Hepatocyte (in vitro differentiated cells): ENCODE measurements around the gene TTLL5. TPM values are rescaled to one million over a fixed set of nuclear protein-coding genes. Genes with fewer than 3 reads are reported as not detected.
A peak's percentile ranks its signal among the peaks of the same experiment; 100 is the strongest.

Experiments
- DNase-seq: peaks from one replicate; pipeline ENCODE4 v3.0.0-alpha.2; 2016; ENCODE audit warnings: low spot score
- H2AFZ ChIP-seq: fragments of 200-600 bp; sonication (generic); 2 replicates; pipeline ENCODE4 v1.6.0; 2016; ENCODE audit warnings: antibody characterized with exemption, mild to moderate bottlenecking
- H3K27ac ChIP-seq: fragments of 200-600 bp; sonication (generic); 2 replicates; pipeline ENCODE4 v1.5.1; 2016; ENCODE audit warnings: mild to moderate bottlenecking
- H3K27me3 ChIP-seq: fragments of 200-600 bp; sonication (generic); 2 replicates; pipeline ENCODE4 v1.6.1; 2016
- H3K36me3 ChIP-seq: fragments of 200-600 bp; sonication (generic); replicated peaks from 2 replicates; pipeline ENCODE4 v1.5.1; 2016; ENCODE audit warnings: low read depth; ENCODE audit not compliant: insufficient read depth
- H3K4me1 ChIP-seq: fragments of 200-600 bp; sonication (generic); 2 replicates; pipeline ENCODE4 v1.5.1; 2016; ENCODE audit warnings: mild to moderate bottlenecking, moderate library complexity; ENCODE audit not compliant: insufficient read depth
- H3K4me2 ChIP-seq: fragments of 200-600 bp; sonication (generic); 2 replicates; pipeline ENCODE4 v1.6.0; 2016
- H3K4me3 ChIP-seq: fragments of 200-600 bp; sonication (generic); 2 replicates; pipeline ENCODE4 v1.5.1; 2016; ENCODE audit warnings: mild to moderate bottlenecking
- H3K79me2 ChIP-seq: fragments of 200-600 bp; sonication (generic); 2 replicates; pipeline ENCODE4 v1.6.0; 2017; ENCODE audit warnings: mild to moderate bottlenecking
- H3K9me2 ChIP-seq: fragments of 200-600 bp; sonication (generic); replicated peaks from 2 replicates; pipeline ENCODE4 v1.6.0; 2017; ENCODE audit warnings: mild to moderate bottlenecking; ENCODE audit not compliant: insufficient read depth
- H3K9me3 ChIP-seq: fragments of 200-600 bp; sonication (generic); 2 replicates; pipeline ENCODE4 v1.5.1; 2016; ENCODE audit warnings: low read depth, mild to moderate bottlenecking
- H4K20me1 ChIP-seq: fragments of 200-600 bp; sonication (generic); 2 replicates; pipeline ENCODE4 v1.6.0; 2016; ENCODE audit warnings: mild to moderate bottlenecking; ENCODE audit not compliant: insufficient read depth, poor library complexity, severe bottlenecking
- EZH2 ChIP-seq: fragments of 200-600 bp; sonication (generic); IDR thresholded peaks from 2 replicates; pipeline ENCODE4 v1.6.1; 2016; ENCODE audit warnings: antibody characterized with exemption, mild to moderate bottlenecking, borderline replicate concordance
- EZH2phosphoT487 ChIP-seq: fragments of 200-600 bp; sonication (generic); IDR thresholded peaks from one replicate; pipeline ENCODE4 v1.6.1; 2018; ENCODE audit warnings: antibody characterized with exemption, mild to moderate bottlenecking, low read depth, moderate library complexity; ENCODE audit not compliant: unreplicated experiment, severe bottlenecking
- WGBS: methylation state at CpG from one replicate; pipeline ENCODE4 v1.1.6; 2016; ENCODE audit warnings: low lambda C conversion rate; ENCODE audit errors: missing lambda C conversion rate; 5-methylcytosine and 5-hydroxymethylcytosine counted together
- polyA plus RNA-seq: library from polyadenylated mRNA; unstranded; fragments of >200 nt; fragmentation: Nextera tagmentation; extraction: Ambion mirVana; gene quantifications from 2 replicates; pipeline ENCODE4 v1.2.1, GENCODE V29; 2016
- total RNA-seq: library from RNA; depleted of rRNA; stranded (reverse); fragments of >200 nt; gene quantifications from 2 replicates; pipeline ENCODE4 v1.2.3, GENCODE V29; 2014
- TF ChIP-seq, protein P1 (sequence below): fragments of 200-600 bp; sonication (generic); IDR thresholded peaks from 2 replicates; pipeline ENCODE4 v1.5.1; 2016; ENCODE audit warnings: antibody characterized with exemption, mild to moderate bottlenecking; ENCODE audit not compliant: poor library complexity

Gene TTLL5
- total and polyA plus RNA-seq, 2 experiments from 2014 or later, result 8.9 to 11.1 TPM

DNA sequence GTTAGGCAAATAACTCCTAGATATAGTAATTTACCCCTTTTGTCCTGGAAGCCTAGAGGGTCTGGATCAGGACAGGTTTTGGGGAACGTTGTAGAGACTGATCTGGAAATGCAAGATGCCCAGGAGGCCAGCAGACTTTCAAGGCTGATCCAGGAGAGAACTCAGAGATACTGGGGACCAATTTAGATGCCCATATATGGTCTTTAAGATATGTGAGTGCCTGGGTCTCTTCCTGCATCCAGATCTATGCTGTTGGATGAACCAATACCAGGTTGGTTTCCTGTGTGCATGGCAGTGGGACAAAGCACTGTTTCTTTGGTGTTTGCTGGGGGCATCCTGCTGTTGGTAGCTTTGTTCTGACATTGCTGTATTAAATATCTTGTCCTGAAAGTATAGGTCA is 5.8 kb upstream of the TTLL5 start:
- Histone ChIP-seq H3K4me3 (no peak overlapping the region), H3K4me1 (peaks cover 20% of the 10 kb centered on the region), H3K9me2 (no peaks in the 10 kb centered on the region), H3K79me2 (peaks cover 22% of the 10 kb centered on the region), H3K27me3 (no peaks in the 10 kb centered on the region), H3K9me3 (no peaks in the 10 kb centered on the region), H2AFZ (no peak overlapping the region), H4K20me1 (no peaks in the 10 kb centered on the region), H3K27ac (no peak overlapping the region), H3K36me3 (no peaks in the 10 kb centered on the region), H3K4me2 (no peak overlapping the region)
- TF ChIP-seq, protein P1, sequence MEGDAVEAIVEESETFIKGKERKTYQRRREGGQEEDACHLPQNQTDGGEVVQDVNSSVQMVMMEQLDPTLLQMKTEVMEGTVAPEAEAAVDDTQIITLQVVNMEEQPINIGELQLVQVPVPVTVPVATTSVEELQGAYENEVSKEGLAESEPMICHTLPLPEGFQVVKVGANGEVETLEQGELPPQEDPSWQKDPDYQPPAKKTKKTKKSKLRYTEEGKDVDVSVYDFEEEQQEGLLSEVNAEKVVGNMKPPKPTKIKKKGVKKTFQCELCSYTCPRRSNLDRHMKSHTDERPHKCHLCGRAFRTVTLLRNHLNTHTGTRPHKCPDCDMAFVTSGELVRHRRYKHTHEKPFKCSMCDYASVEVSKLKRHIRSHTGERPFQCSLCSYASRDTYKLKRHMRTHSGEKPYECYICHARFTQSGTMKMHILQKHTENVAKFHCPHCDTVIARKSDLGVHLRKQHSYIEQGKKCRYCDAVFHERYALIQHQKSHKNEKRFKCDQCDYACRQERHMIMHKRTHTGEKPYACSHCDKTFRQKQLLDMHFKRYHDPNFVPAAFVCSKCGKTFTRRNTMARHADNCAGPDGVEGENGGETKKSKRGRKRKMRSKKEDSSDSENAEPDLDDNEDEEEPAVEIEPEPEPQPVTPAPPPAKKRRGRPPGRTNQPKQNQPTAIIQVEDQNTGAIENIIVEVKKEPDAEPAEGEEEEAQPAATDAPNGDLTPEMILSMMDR, result no peak
- no peak for TF ChIP-seq EZH2phosphoT487
- TF ChIP-seq EZH2, result no peak
- WGBS, result 0% methylated on average over 1 of the region's 1 CpG
- no peak for DNase-seq

DNA sequence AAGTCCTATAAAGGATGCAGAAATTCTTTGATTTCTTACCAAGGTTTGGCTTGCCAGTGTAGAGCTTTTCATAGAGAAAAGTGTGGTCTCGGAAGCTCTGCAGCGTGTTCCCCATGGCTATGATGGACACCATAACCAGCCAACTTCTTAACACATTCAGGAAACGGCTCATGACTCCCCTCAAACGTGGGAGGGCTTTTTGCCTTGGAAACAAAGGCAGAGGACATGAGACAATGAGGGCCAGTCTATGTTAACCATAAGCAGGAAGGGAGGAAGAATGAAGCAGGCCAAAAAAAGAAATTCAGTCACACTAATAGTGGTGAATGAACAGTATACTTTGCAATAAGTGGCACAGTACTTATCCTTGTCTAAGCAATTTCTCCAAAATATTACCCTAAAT is 3.7 kb upstream of the TTLL5 start:
- peaks cover 11% of the 10 kb centered on the region for H3K4me1 ChIP-seq
- no peaks in the 10 kb centered on the region for H3K27me3 ChIP-seq
- no peak overlapping the region for H3K4me2 ChIP-seq
- no peak overlapping the region for H3K4me3 ChIP-seq
- no peaks in the 10 kb centered on the region for H3K9me2 ChIP-seq
- H2AFZ ChIP-seq, result no peak overlapping the region
- no peaks in the 10 kb centered on the region for H3K9me3 ChIP-seq
- no peaks in the 10 kb centered on the region for H4K20me1 ChIP-seq
- WGBS, result 93% methylated on average over 4 of the region's 4 CpGs
- peaks cover 28% of the 10 kb centered on the region for H3K79me2 ChIP-seq
- TF ChIP-seq EZH2phosphoT487 (no peak), EZH2 (no peak)
- TF ChIP-seq, protein P1, result no peak
- H3K36me3 ChIP-seq, result no peaks in the 10 kb centered on the region
- no peak for DNase-seq
- no peak overlapping the region for H3K27ac ChIP-seq

DNA sequence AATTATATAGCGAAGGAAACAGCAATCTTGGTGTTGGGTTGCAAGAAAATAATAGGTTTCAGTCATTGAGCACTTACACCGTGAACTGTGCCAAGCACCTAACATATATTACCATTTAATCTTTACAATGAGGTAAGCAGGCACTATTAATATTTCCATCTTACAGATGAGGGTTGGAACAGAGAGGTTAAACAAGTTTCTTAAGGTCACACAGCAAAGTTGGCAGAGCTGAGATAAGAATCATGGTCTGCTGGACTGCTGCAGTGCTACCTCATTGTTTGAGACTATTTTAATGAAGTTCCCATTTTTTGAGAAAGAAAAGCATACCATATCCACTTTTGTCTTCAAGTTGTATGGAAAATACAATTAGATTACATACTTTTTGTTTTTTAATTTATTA is 2.1 kb upstream of the TTLL5 start:
- Histone ChIP-seq H3K9me2 (no peaks in the 10 kb centered on the region), H3K4me2 (peak overlapping the region; percentile 71), H3K36me3 (no peaks in the 10 kb centered on the region), H2AFZ (no peak overlapping the region), H3K4me1 (peaks cover 11% of the 10 kb centered on the region), H3K9me3 (no peaks in the 10 kb centered on the region), H3K27ac (no peak overlapping the region), H4K20me1 (no peaks in the 10 kb centered on the region), H3K27me3 (no peaks in the 10 kb centered on the region), H3K79me2 (peaks cover 34% of the 10 kb centered on the region), H3K4me3 (no peak overlapping the region)
- TF ChIP-seq EZH2phosphoT487, result no peak
- TF ChIP-seq EZH2, result no peak
- TF ChIP-seq, protein P1, result no peak
- 97% methylated on average over 2 of the region's 2 CpGs for WGBS
- no peak for DNase-seq

DNA sequence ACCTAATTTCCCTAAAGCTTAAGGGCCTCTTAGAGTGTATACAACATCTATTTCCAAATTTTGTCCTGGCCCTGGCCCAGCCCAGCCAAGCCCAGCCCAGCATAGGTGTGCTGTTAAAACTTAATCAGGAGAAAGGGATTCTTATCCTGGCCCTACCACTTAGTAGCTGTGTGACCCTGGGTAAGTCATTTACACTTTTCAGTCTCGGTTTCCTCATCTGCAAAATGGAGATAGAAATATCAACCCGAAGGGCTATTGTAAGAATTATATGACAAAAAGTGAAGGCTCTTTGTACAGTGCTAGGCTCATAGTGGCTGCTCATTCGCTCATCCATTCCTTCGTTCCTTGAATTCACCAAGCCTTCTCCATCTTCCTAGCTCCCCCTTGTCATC is 812 bp upstream of the TTLL5 start:
- TF ChIP-seq, protein P1, result no peak
- TF ChIP-seq EZH2 (no peak), EZH2phosphoT487 (no peak)
- WGBS, result 22% methylated on average over 4 of the region's 4 CpGs
- no peaks in the 10 kb centered on the region for H3K9me2 ChIP-seq

More for the DNA sequence above, 812 bp upstream of the TTLL5 start:
- peak overlapping the region; percentile 71 for H3K4me2 ChIP-seq
- H3K4me1 ChIP-seq, result peaks cover 11% of the 10 kb centered on the region
- no peaks in the 10 kb centered on the region for H3K9me3 ChIP-seq
- no peaks in the 10 kb centered on the region for H4K20me1 ChIP-seq
- peak overlapping the region; percentile 34 for H3K4me3 ChIP-seq
- peaks cover 38% of the 10 kb centered on the region for H3K79me2 ChIP-seq
- peak overlapping the region; percentile 15 for H3K27ac ChIP-seq
- H3K36me3 ChIP-seq, result no peaks in the 10 kb centered on the region
- peak overlapping the region; percentile 33 for H2AFZ ChIP-seq
- no peak for DNase-seq
- H3K27me3 ChIP-seq, result no peaks in the 10 kb centered on the region
